Breast epithelium (tissue), 4 donors: ENCODE results near the gene CELF3. TPM values are rescaled to one million over a fixed set of nuclear protein-coding genes. Genes with fewer than 3 reads are reported as not detected.

Source experiments
- DNase-seq, 2 donors: peaks; one replicate each; pipeline ENCODE4 v3.0.0-alpha.2; 2019; ENCODE audit warnings: low spot score in 2 of 2
- H3K27ac ChIP-seq, 2 donors: fragments of 200-600 bp; sonication (generic) in 1 of 2; one replicate each; pipeline ENCODE4 v1.5.1; 2016 to 2019; ENCODE audit warnings: mild to moderate bottlenecking in 1 of 2
- H3K27me3 ChIP-seq, 2 donors: fragments of 200-600 bp; sonication (generic) in 1 of 2; one replicate each; pipeline versions ENCODE4 v1.5.1 to v1.6.0; 2017 to 2019; ENCODE audit warnings: control low read depth in 1 of 2, mild to moderate bottlenecking in 1 of 2
- H3K36me3 ChIP-seq: fragments of 200-600 bp; one replicate; pipeline ENCODE4 v1.5.1; 2019
- H3K4me1 ChIP-seq, 2 donors: fragments of 200-600 bp; sonication (generic); one replicate each; pipeline ENCODE4 v1.5.1; 2016 to 2019; ENCODE audit warnings: control low read depth in 1 of 2
- H3K4me3 ChIP-seq, 3 donors: fragments of 200-600 bp; sonication (generic); 1 replicate in 2 of 3; 2 replicates in 1 of 3; pipeline ENCODE4 v1.5.1; 2016 to 2019; ENCODE audit warnings: mild to moderate bottlenecking in 3 of 3, moderate library complexity in 2 of 3
- H3K9me3 ChIP-seq, 2 donors: fragments of 200-600 bp; sonication (generic) in 1 of 2; one replicate each; pipeline ENCODE4 v1.5.1; 2016 to 2019; ENCODE audit warnings: control low read depth in 1 of 2
- POLR2A ChIP-seq: fragments of 450-650 bp; IDR thresholded peaks from one replicate; pipeline ENCODE4 v1.6.1; 2016; ENCODE audit warnings: antibody characterized with exemption, mild to moderate bottlenecking, moderate library complexity
- POLR2AphosphoS5 ChIP-seq, 3 donors: sonication (generic); formaldehyde crosslinking; IDR thresholded peaks; one replicate each; pipeline ENCODE4 v1.6.1; 2017; ENCODE audit warnings: antibody characterized with exemption in 3 of 3
- intact Hi-C: fragments of 100-400 bp; cut with DNase I; formaldehyde crosslinking; loops from one replicate; pipeline ENCODE4 v1.15.1; 2023; ENCODE audit warnings: low total_unique reads
- total RNA-seq, 3 donors: library from RNA; depleted of rRNA; stranded (reverse); fragments of >200 nt; gene quantifications; one replicate each; pipeline ENCODE4 v1.1.0, GENCODE V29; 2016
- TF ChIP-seq, protein P1 (sequence below), 3 donors: fragments of 450-650 bp; IDR thresholded peaks; one replicate each; pipeline ENCODE4 v1.5.1; 2016 to 2017; ENCODE audit warnings: antibody characterized with exemption in 3 of 3, mild to moderate bottlenecking in 3 of 3, moderate library complexity in 3 of 3

Gene CELF3
- total RNA-seq, 3 donors from 2014 or later, result not detected

DNA sequence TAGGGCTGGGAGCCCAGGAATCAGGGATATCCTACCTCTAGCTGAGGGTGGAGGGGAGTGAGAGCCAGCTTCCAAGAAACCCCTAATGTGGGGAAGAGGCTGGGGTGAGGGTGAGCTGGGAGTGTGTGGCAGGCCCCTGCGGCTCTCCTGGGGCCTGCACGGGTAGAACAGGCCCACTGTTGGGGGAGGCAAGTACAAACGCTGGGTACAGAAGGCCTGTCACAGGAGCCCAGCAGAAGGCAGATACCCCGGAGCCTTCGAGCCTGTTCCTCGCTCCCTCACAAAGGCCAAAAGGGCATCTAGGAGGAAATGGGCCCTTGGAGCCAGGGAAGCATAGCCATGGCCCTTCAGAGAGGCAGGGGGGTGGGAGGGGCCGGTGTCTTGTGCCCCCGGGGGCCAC lies 13.7 kb downstream of the CELF3 start:
- Histone ChIP-seq H3K27ac (no peak overlapping the region), H3K9me3 (no peaks in the 10 kb centered on the region), H3K36me3 (no peaks in the 10 kb centered on the region), H3K4me3 (no peak overlapping the region), H3K4me1 (no peaks in the 10 kb centered on the region), H3K27me3 (no peaks in the 10 kb centered on the region)
- no peak for DNase-seq
- intact Hi-C loops, result no loop called here
- TF ChIP-seq POLR2A (no peak), POLR2AphosphoS5 (IDR thresholded peaks at IDR 0.05) (no peak)
- TF ChIP-seq, protein P1, sequence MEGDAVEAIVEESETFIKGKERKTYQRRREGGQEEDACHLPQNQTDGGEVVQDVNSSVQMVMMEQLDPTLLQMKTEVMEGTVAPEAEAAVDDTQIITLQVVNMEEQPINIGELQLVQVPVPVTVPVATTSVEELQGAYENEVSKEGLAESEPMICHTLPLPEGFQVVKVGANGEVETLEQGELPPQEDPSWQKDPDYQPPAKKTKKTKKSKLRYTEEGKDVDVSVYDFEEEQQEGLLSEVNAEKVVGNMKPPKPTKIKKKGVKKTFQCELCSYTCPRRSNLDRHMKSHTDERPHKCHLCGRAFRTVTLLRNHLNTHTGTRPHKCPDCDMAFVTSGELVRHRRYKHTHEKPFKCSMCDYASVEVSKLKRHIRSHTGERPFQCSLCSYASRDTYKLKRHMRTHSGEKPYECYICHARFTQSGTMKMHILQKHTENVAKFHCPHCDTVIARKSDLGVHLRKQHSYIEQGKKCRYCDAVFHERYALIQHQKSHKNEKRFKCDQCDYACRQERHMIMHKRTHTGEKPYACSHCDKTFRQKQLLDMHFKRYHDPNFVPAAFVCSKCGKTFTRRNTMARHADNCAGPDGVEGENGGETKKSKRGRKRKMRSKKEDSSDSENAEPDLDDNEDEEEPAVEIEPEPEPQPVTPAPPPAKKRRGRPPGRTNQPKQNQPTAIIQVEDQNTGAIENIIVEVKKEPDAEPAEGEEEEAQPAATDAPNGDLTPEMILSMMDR (IDR thresholded peaks at IDR 0.05), result no peak

DNA sequence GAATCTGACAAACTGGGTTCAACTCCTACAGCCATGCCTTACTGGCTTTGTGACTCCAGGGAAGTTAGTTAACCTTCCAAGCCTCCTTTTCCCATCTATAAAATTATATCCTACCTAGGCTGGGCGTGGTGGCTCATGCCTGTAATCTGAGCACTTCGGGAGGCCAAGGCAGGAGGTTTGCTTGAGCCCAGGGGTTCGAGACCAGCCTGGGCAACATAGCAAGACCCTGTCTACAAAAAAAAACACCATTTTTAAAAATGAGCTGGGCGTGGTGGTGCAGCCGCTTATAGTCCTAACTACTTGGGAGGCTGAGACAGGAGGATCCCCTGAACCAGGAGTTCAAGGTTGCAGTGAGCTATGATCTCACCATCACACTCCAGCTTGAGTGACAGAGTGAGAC lies 15.1 kb downstream of the CELF3 start:
- Histone ChIP-seq H3K27ac (no peak overlapping the region), H3K4me3 (no peak overlapping the region), H3K36me3 (no peaks in the 10 kb centered on the region), H3K27me3 (no peaks in the 10 kb centered on the region), H3K4me1 (no peaks in the 10 kb centered on the region), H3K9me3 (no peaks in the 10 kb centered on the region)
- TF ChIP-seq, protein P1 (IDR thresholded peaks at IDR 0.05), result no peak
- no peak for TF ChIP-seq POLR2AphosphoS5 (IDR thresholded peaks at IDR 0.05)
- no peak for TF ChIP-seq POLR2A
- intact Hi-C loops, result no loop called here
- no peak for DNase-seq

DNA sequence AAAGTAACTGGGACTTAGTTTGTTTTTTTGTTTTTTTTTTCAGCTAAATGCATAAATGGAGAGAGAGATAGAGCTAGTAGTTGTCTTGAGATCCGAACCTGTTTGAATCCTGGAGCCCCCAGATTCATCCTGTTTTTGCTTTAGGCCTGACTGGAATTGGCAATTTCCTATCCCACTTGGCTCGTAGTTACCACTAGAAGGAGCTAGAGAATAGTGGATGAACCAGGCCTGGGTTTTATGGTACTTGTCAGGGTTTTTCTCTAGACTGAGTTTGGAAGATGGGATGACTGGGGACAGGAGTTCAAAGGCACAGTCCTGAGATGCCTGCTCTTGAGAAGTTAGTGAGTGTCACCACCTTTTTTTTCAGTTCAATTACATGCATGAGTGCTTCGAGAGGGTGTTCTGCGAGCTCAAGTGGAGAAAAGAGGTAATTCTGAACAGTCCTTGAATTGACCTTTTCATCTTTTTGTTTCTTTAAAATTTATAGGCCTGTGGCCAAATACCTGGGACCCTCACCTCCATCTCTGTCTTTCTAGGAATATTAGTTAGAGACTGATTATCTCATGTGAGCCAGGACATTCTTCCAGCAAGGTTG lies 23.4 kb downstream of the CELF3 start:
- Histone ChIP-seq H3K9me3 (no peaks in the 10 kb centered on the region), H3K27ac (no peak overlapping the region), H3K4me3 (no peak overlapping the region), H3K36me3 (no peaks in the 10 kb centered on the region), H3K4me1 (no peaks in the 10 kb centered on the region), H3K27me3 (no peaks in the 10 kb centered on the region)
- no peak for TF ChIP-seq POLR2A
- TF ChIP-seq, protein P1 (IDR thresholded peaks at IDR 0.05), result peak in 2 of 3 donors; percentile 21 to 22
- intact Hi-C loops, result no loop called here
- no peak for DNase-seq

DNA sequence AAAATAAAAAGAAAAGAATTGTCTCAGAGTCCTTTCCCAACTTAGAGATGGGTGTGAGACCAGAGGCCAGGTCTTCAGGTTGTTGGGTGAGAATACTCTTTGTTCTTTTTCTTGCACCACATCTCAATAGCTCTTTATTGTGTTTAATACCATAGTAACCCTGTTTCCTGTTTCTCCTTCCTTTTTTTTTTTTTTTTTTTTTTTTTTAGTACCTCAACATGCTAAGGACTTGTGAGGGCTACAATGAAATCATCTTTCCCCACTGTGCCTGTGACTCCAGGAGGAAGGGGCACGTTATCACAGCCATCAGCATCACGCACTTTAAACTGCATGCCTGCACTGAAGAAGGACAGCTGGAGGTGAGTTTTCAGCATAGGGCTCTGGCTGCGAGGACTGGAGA lies 24.4 kb downstream of the CELF3 start:
- Histone ChIP-seq H3K4me1 (no peaks in the 10 kb centered on the region), H3K27ac (no peak overlapping the region), H3K4me3 (no peak overlapping the region), H3K27me3 (no peaks in the 10 kb centered on the region), H3K9me3 (no peaks in the 10 kb centered on the region), H3K36me3 (no peaks in the 10 kb centered on the region)
- intact Hi-C loops, result no loop called here
- no peak for TF ChIP-seq POLR2A
- DNase-seq, result no peak

DNA sequence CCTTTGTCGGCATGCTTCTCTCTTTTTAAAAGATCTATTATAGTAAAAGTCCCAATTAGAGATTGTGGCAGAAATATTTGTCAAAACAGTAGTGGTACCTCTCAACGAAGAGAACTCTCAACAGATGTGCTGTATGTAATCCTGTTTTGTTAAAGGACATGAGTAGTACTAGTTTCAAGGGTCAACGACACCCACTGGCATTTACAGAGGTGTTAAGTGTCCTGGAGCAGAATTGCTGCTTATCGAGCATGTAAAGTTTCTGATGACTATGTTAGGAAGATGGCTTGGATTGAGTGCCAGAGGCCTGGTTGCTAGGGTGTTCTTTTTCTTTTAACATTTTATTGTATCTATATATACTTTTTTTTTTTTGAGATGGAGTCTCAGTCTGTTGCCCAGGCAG lies 27.1 kb downstream of the CELF3 start:
- no peak for TF ChIP-seq POLR2AphosphoS5 (IDR thresholded peaks at IDR 0.05)
- TF ChIP-seq POLR2A, result no peak
- TF ChIP-seq, protein P1 (IDR thresholded peaks at IDR 0.05), result no peak
- no peak for DNase-seq
- no peaks in the 10 kb centered on the region for H3K27me3 ChIP-seq
- no peak overlapping the region for H3K4me3 ChIP-seq
- intact Hi-C loops, result no loop called here
- no peak overlapping the region for H3K27ac ChIP-seq
- no peaks in the 10 kb centered on the region for H3K9me3 ChIP-seq
- no peaks in the 10 kb centered on the region for H3K36me3 ChIP-seq
- H3K4me1 ChIP-seq, result no peaks in the 10 kb centered on the region

DNA sequence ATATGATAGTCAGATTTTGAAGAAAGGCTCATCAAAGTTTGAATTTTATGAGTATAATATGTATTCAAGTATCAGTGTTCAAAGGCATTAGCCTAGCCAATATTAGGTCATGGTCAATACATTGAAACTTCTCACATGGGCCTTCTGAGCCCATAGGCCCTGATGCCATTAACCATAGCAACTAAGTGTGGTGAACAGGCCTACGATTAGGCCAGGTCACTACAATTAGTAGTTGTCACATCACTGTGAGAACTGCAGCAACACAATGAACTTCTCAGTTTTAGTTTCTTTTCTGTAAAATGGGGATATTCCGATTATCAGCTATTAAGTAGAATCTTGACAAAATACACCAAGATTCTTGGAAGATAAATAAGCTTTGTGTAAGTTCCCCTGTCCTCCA lies 30.0 kb downstream of the CELF3 start:
- TF ChIP-seq POLR2A, result no peak
- TF ChIP-seq POLR2AphosphoS5 (IDR thresholded peaks at IDR 0.05), result no peak
- TF ChIP-seq, protein P1 (IDR thresholded peaks at IDR 0.05), result no peak
- Histone ChIP-seq H3K27ac (no peak overlapping the region), H3K27me3 (no peaks in the 10 kb centered on the region), H3K9me3 (no peaks in the 10 kb centered on the region), H3K4me1 (no peaks in the 10 kb centered on the region), H3K4me3 (no peak overlapping the region), H3K36me3 (no peaks in the 10 kb centered on the region)
- DNase-seq, result no peak
- intact Hi-C loops, result loop anchor here (2.0 kb wide), 1 partner anchor 46 kb away; no protein-coding TSS in a partner anchor
